Activated naive CD4-positive, alpha-beta T cell treated with Interleukin-2 at 50 U/mL for 16 hours (primary cell): ENCODE results near the gene FBXL5.
A peak's percentile ranks its signal among the peaks of the same experiment; 100 is the strongest.

Experiments used
- DNase-seq: peaks from one replicate; pipeline ENCODE4 v3.0.0-alpha.2; 2020

The FBXL5 gene

GRCh38 chr4:15676899-15677298 lies 21.7 kb upstream of the FBXL5 start:
- no peak for DNase-seq

DNA sequence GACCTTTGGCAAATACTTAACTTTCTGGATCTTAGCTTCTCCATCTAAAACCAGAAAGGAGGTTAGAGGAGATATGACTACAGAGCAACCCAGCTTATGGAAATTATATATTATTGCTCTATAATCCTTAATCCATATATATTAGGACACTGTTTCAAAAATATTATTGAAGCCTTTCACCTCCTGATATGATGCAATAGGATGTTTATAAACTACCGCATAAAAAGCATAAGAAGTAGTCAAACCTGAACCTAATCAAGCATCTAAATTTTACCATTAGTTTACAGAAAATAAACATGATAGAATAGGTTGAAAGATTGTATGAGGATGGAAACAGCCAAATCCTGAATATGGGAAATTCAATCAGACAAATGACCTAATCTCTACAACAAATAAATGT lies 20.9 kb upstream of the FBXL5 start:
- DNase-seq, result no peak

DNA sequence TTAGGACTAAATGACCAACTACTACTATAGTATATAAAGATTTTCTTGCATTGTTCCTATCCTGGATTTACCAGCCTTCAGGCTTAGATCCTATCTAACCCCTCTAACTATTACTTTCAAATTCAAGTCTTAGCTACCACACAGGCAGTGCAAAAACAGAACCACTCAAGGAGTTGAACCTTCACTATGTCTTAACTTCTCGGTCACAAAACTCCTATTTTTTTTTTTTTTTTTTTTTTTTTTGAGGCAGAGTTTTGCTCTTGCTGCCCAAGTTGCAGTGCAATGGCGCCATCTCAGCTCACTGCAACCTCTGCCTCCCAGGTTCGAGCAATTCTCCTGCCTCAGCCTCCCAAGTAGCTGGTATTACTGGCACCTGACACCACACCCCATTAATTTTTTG lies 20.2 kb upstream of the FBXL5 start:
- DNase-seq, result no peak

DNA sequence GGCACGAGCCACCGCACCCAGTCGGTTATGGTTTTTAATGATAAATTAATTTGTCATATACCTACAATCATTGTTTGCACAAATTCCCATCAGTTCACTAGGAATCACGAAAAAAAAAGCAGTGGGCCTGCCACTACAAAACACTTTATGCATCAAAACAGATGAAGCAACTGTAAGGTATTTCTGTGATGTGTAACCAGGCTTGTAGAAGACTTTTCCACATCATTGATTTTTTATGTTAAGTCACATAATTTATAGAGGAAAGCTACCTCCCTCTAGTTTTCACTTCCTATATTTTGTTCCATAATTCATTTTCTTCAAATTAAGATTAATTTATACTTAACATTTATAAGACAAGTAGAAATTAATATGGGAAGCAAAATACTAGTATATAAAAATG lies 19.8 kb upstream of the FBXL5 start:
- no peak for DNase-seq

DNA sequence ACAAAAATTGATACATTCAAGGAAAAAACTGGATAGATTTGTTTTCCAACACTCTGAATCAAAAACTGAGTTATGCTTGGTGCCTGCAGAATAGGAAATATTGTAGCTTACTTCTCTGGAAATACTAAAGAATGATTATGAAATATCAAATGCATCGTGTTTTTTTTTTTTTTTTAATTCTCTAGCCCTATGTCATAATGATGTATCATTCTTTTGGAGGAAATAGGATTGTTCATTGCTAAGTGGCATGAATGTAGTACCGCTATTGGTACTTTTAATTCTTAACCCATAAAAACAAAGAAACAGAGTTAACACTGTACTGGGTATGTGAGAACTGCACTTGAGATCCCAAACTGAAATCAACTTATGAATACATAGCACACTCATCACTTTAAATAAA lies 18.9 kb upstream of the FBXL5 start:
- no peak for DNase-seq

- DNase-seq, result no peak
These were observed 18.2 kb upstream of the FBXL5 start for GRCh38 chr4:15673337-15673736.

- no peak for DNase-seq
These were observed 16.9 kb upstream of the FBXL5 start for GRCh38 chr4:15672101-15672500.

DNA sequence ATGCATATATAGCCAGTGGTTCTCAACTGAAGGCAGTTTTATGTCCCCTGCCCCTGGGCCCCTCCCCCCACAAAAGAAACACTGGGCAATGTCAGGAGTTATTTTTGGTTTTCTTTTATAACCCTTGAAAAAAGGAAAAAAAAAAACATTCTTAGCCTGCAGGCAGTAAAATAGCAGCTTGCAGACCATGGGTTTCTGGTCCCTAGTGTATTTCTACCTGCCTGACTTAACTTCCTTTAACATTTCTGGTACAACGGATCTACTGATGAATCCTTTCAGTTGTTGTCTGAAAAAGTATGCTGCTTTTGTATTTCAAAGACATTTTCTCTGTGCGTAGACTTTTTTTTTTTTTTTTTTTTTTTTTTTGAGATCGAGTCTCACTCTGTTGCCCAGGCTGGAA lies 15.4 kb upstream of the FBXL5 start:
- DNase-seq, result no peak

- DNase-seq, result no peak
These were observed 13.6 kb upstream of the FBXL5 start for GRCh38 chr4:15668566-15669435.

DNA sequence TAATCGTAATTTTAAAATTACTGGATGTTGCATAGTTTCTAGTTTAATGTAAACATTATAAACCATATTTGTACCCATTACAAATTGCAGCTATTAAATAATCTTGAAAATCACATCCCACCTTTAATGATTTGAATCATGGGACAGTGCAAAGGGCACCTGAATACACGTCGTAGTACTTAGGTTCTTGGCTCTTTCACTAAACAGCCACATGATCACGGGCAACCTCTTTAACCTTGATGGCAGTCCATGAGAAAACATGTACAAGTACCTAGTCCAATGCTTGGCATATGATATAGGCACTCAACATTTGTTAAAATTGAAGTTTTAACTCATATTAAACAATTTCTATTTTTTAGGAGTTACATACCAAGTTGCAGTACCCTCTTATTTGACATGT lies 11.8 kb upstream of the FBXL5 start:
- no peak for DNase-seq

GRCh38 chr4:15665753-15666365 lies 10.7 kb upstream of the FBXL5 start:
- DNase-seq, result no peak

DNA sequence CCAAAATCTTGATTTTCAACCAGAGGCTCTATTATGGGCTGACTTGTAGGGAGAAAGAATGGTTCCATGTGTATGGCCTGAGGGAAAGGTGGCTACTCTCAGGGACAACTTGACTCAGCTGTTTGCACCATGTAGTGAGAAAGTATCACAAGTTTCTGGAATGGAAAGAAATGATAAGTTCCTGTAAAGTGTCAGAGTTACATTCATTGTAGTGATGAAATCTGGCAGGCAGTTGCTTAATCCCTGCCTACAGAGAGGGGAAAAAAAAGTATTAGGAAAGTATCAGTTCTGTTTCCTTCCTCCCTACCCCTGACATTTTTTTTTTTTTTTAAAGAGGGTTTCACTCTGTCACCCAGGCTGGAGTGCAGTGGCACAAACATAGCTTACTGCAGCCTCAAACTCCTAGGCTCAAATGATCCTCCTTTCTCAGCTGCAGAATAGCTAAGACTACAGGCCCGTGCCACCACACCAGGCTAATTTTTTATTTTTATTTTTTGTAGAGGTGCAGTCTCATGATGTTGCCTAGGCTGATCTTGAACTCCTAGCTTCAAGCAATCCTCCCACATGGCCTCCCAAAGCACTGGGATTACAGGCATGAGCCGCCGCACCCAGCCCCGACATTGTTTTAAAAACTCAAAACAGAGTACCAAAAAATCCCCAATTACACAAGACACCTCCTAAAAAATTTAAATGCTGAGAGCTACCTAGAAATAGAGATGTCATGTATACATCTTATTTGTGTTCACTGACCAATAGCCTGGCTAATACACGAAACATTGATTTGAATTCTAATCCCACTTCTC lies 4.8 kb upstream of the FBXL5 start:
- no peak for DNase-seq

DNA sequence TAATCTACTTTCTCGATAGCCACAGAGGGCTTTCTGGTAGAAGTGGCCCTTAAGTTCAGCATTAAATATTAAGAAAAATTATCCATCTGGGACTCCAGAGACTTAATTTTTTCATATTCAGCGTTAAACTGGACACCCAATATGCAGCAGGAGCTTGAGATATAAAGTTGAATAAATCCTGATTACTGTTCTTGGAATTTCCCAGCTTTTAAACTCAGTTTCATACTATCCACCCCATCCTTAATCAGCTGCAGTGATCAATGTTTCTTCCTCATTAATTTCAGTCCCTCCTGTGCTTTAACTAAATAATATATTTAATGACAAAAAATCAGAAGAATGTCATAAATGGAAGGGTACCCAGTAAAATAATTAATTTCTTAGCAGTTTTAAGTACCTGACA lies 3.6 kb upstream of the FBXL5 start:
- DNase-seq, result no peak

DNA sequence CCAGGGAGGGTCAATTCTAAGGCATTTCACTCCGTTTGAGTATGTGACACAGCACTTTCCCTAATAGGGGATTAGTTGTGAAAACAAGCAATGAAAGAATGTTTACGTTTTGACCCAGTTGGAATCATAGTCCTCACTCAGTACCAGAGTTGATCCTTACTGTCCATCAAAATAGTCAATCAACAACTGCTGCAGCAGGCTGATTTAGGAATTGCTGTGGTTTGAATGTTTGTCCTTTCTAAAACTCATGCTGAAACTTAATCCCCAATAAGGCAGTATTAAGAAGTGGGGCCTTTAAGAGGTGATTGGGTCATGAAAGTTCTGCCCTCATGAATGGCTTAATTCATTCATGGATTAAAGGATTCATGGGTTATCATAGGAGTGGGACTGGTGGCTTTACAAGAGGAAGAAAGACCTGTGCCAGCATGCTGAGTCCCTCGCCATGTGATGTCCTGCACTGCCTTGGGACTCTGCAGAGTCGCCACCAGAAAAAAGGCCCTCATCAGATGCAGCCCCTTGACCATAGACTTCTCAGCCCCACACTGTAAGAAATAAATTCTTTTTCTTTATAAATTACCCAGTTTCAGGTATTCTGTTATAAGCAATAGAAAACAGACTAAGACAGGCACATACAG lies 3.1 kb upstream of the FBXL5 start:
- no peak for DNase-seq

GRCh38 chr4:15657366-15657765 lies 2.2 kb upstream of the FBXL5 start:
- DNase-seq, result no peak

DNA sequence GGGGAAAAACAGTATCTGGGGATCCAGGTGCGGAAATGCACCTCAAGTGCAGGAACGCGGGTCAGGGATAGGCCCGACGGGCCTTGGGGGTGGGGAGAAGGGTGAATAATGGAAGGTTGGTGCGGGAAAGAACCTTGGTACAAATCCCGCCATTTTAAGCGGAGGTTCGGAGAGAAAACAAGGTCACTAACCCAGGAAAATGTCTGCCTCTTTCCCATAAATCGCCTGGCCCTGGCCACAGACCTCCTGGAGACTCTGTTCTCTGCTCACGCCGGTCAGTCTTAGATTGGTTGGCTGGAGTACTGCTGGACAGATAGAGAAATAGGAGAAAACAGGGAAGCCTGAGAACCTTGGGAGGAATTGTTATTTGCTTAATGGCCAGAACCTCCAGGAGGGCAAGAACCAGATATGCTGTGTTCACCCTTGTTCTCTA lies 897 bp upstream of the FBXL5 start:
- DNase-seq, result no peak

GRCh38 chr4:15654593-15655222 lies 449 bp downstream of the FBXL5 start:
- peak; percentile 44 for DNase-seq

GRCh38 chr4:15653864-15654592 lies 1.1 kb downstream of the FBXL5 start:
- no peak for DNase-seq

DNA sequence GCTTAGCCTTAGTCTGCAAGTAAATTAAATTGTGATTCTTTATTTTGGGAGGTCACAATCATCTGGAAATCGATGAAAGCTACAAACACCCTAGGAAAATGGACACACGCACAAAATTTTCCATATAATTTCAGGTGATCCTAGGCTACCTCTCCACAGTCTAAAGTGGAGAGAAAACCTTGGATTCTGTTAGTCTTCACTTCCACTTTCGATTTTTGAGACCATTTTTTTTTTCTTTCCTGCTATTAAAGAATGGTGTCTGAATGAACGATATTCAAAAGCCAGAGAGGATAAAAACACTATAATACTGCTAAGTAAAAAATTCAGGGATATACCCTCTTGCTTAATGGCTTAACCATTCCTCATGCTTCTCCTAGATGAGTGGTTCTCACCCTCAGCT lies 1.7 kb downstream of the FBXL5 start:
- DNase-seq, result no peak

DNA sequence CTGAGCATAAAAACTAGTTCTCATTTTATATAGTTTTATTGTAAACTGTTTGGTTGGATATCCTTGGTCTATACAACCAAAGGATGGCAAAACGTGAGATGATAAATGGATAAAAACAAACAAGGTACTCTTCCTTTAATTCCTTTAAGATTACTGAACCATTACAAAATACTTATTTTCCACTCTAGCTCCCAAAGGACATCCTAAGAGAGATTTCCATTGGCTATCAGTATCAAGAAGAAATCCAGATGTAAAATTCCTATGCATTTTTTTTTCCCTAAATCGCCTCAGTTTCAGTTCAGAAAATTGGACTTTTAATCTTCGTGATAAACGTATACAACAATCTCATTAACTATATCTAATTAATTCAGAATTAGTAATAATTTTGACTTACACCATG lies 2.3 kb downstream of the FBXL5 start:
- DNase-seq, result no peak

DNA sequence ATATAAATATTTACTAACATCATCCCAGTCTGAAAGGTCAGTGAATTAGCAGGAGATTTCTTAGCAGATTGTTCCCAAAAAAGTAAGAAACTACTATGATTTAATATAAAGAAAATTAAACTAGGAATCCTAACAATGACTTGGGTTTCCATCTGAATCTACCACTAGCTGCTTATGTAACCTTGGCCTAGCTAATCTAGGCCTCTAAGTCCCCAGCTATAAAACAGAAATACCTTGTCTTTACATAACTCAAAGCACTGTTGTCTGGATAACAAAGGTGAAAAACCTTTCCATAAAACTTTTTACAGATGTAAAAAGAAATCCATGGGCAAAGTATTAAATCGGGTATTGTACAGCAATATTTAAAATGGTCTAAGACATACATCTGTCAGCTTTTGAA lies 3.0 kb downstream of the FBXL5 start:
- DNase-seq, result no peak

DNA sequence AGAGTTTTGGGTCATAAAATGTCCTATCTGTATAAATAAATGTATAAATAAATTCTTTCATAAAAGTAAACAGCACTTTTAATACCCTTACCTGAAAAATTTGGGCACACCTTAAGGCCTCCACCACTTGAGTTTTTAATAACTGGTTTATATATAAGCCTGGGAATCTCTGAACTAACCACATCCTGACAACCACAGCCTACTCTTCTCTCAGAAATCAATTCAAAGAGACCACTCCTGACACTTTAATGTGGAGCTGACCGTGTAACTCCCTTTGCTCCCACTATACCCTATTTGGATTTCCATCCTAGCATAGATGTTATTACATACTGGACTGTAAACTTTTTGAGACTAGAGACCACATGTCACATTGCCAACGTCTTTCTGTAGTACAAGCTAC lies 3.5 kb downstream of the FBXL5 start:
- no peak for DNase-seq
